ENCODE measurements around the gene GRHL3. TPM values are rescaled to one million over a fixed set of nuclear protein-coding genes. Genes with fewer than 3 reads are reported as not detected.

GRHL3 gene
- total and polyA plus RNA-seq, 2 donors: 0.90 to 3.2 TPM

GRCh38 chr1:24389231-24389678, 70.1 kb downstream of the GRHL3 start:
- no peak for DNase-seq (ENCODE audit: low read depth in 6 of 9, low spot score in 9 of 9)
- H3K4me1 ChIP-seq (ENCODE audit: control insufficient read depth in 2 of 2, insufficient read depth in 2 of 2, low read length in 2 of 2): peaks cover 0 to 28% of the 10 kb centered on the region in 2 donors
- WGBS: 96% methylated on average over 4 of the region's 4 CpGs
- H3K4me3 ChIP-seq (ENCODE audit: low read length in 2 of 2): no peak overlapping the region
- no peaks in the 10 kb centered on the region for H3K36me3 ChIP-seq (ENCODE audit: control insufficient read depth in 2 of 2, insufficient read depth in 2 of 2, low read length in 1 of 2)
- no peak overlapping the region for H3K27ac ChIP-seq (ENCODE audit: low read depth in 1 of 2, low read length in 1 of 2)
- H3K9me3 ChIP-seq (ENCODE audit: control insufficient read depth in 2 of 2, insufficient read depth in 1 of 2, low read length in 1 of 2): no peaks in the 10 kb centered on the region
- H3K27me3 ChIP-seq (ENCODE audit: control insufficient read depth in 2 of 2, insufficient read depth in 1 of 2, low read length in 1 of 2): no peaks in the 10 kb centered on the region

- H3K27me3 ChIP-seq (ENCODE audit: control insufficient read depth in 2 of 2, insufficient read depth in 1 of 2, low read length in 1 of 2): no peaks in the 10 kb centered on the region
- WGBS: 23% methylated on average over 12 of the region's 12 CpGs
- H3K27ac ChIP-seq (ENCODE audit: low read depth in 1 of 2, low read length in 1 of 2): peak overlapping the region in 1 of 2 donors; percentile 85
- H3K4me1 ChIP-seq (ENCODE audit: control insufficient read depth in 2 of 2, insufficient read depth in 2 of 2, low read length in 2 of 2): peaks cover 0 to 28% of the 10 kb centered on the region in 2 donors
- H3K9me3 ChIP-seq (ENCODE audit: control insufficient read depth in 2 of 2, insufficient read depth in 1 of 2, low read length in 1 of 2): no peaks in the 10 kb centered on the region
- peak in 5 of 9 donors; percentile 24 to 75 (median 49) for DNase-seq (ENCODE audit: low read depth in 6 of 9, low spot score in 9 of 9)
- H3K4me3 ChIP-seq (ENCODE audit: low read length in 2 of 2): no peak overlapping the region
- no peaks in the 10 kb centered on the region for H3K36me3 ChIP-seq (ENCODE audit: control insufficient read depth in 2 of 2, insufficient read depth in 2 of 2, low read length in 1 of 2)
Measured at GRCh38 chr1:24390924-24391782, 72.0 kb downstream of the GRHL3 start.

- peaks cover 0 to 28% of the 10 kb centered on the region in 2 donors for H3K4me1 ChIP-seq (ENCODE audit: control insufficient read depth in 2 of 2, insufficient read depth in 2 of 2, low read length in 2 of 2)
- no peak overlapping the region for H3K4me3 ChIP-seq (ENCODE audit: low read length in 2 of 2)
Measured at GRCh38 chr1:24391882-24392603, 72.9 kb downstream of the GRHL3 start.

GRCh38 chr1:24392604-24392946, 73.4 kb downstream of the GRHL3 start:
- Histone ChIP-seq H3K4me3 (ENCODE audit: low read length in 2 of 2) (no peak overlapping the region), H3K36me3 (ENCODE audit: control insufficient read depth in 2 of 2, insufficient read depth in 2 of 2, low read length in 1 of 2) (no peaks in the 10 kb centered on the region), H3K27me3 (ENCODE audit: control insufficient read depth in 2 of 2, insufficient read depth in 1 of 2, low read length in 1 of 2) (no peaks in the 10 kb centered on the region), H3K27ac (ENCODE audit: low read depth in 1 of 2, low read length in 1 of 2) (peak overlapping the region in 1 of 2 donors; percentile 85), H3K9me3 (ENCODE audit: control insufficient read depth in 2 of 2, insufficient read depth in 1 of 2, low read length in 1 of 2) (no peaks in the 10 kb centered on the region), H3K4me1 (ENCODE audit: control insufficient read depth in 2 of 2, insufficient read depth in 2 of 2, low read length in 2 of 2) (peaks cover 0 to 28% of the 10 kb centered on the region in 2 donors)
- DNase-seq (ENCODE audit: low read depth in 6 of 9, low spot score in 9 of 9): no peak
- 92% methylated on average over 4 of the region's 4 CpGs for WGBS

More at GRCh38 chr1:24391882-24392603, 72.9 kb downstream of the GRHL3 start:
- Histone ChIP-seq H3K36me3 (ENCODE audit: control insufficient read depth in 2 of 2, insufficient read depth in 2 of 2, low read length in 1 of 2) (no peaks in the 10 kb centered on the region), H3K27ac (ENCODE audit: low read depth in 1 of 2, low read length in 1 of 2) (peak overlapping the region; percentile 85), H3K27me3 (ENCODE audit: control insufficient read depth in 2 of 2, insufficient read depth in 1 of 2, low read length in 1 of 2) (no peaks in the 10 kb centered on the region), H3K9me3 (ENCODE audit: control insufficient read depth in 2 of 2, insufficient read depth in 1 of 2, low read length in 1 of 2) (no peaks in the 10 kb centered on the region)
- DNase-seq (ENCODE audit: low read depth in 6 of 9, low spot score in 9 of 9): peak in 4 of 9 donors; percentile 26 to 66 (median 50)
- 85% methylated on average over 11 of the region's 11 CpGs for WGBS

- Histone ChIP-seq H3K36me3 (ENCODE audit: control insufficient read depth in 2 of 2, insufficient read depth in 2 of 2, low read length in 1 of 2) (no peaks in the 10 kb centered on the region), H3K27ac (ENCODE audit: low read depth in 1 of 2, low read length in 1 of 2) (peak overlapping the region; percentile 83 to 85), H3K4me3 (ENCODE audit: low read length in 2 of 2) (no peak overlapping the region), H3K4me1 (ENCODE audit: control insufficient read depth in 2 of 2, insufficient read depth in 2 of 2, low read length in 2 of 2) (peaks cover 0 to 28% of the 10 kb centered on the region in 2 donors), H3K9me3 (ENCODE audit: control insufficient read depth in 2 of 2, insufficient read depth in 1 of 2, low read length in 1 of 2) (no peaks in the 10 kb centered on the region), H3K27me3 (ENCODE audit: control insufficient read depth in 2 of 2, insufficient read depth in 1 of 2, low read length in 1 of 2) (no peaks in the 10 kb centered on the region)
- peak in 2 of 9 donors; percentile 43 to 71 for DNase-seq (ENCODE audit: low read depth in 6 of 9, low spot score in 9 of 9)
- 95% methylated on average over 4 of the region's 4 CpGs for WGBS
Measured at GRCh38 chr1:24392982-24393650, 74.0 kb downstream of the GRHL3 start.

GRCh38 chr1:24393892-24394291, 74.7 kb downstream of the GRHL3 start:
- Histone ChIP-seq H3K27ac (ENCODE audit: low read depth in 1 of 2, low read length in 1 of 2) (peak overlapping the region; percentile 43 to 85), H3K4me1 (ENCODE audit: control insufficient read depth in 2 of 2, insufficient read depth in 2 of 2, low read length in 2 of 2) (peaks cover 0 to 28% of the 10 kb centered on the region in 2 donors), H3K9me3 (ENCODE audit: control insufficient read depth in 2 of 2, insufficient read depth in 1 of 2, low read length in 1 of 2) (no peaks in the 10 kb centered on the region), H3K36me3 (ENCODE audit: control insufficient read depth in 2 of 2, insufficient read depth in 2 of 2, low read length in 1 of 2) (no peaks in the 10 kb centered on the region), H3K4me3 (ENCODE audit: low read length in 2 of 2) (no peak overlapping the region), H3K27me3 (ENCODE audit: control insufficient read depth in 2 of 2, insufficient read depth in 1 of 2, low read length in 1 of 2) (no peaks in the 10 kb centered on the region)
- no peak for DNase-seq (ENCODE audit: low read depth in 6 of 9, low spot score in 9 of 9)
- 85% methylated on average over 6 of the region's 6 CpGs for WGBS

- no peak overlapping the region for H3K4me3 ChIP-seq (ENCODE audit: low read length in 2 of 2)
- H3K9me3 ChIP-seq (ENCODE audit: control insufficient read depth in 2 of 2, insufficient read depth in 1 of 2, low read length in 1 of 2): no peaks in the 10 kb centered on the region
- peaks cover 0 to 3% of the 10 kb centered on the region in 2 donors for H3K36me3 ChIP-seq (ENCODE audit: control insufficient read depth in 2 of 2, insufficient read depth in 2 of 2, low read length in 1 of 2)
- 96% methylated on average over 1 of the region's 1 CpG for WGBS
- DNase-seq (ENCODE audit: low read depth in 6 of 9, low spot score in 9 of 9): no peak
- H3K4me1 ChIP-seq (ENCODE audit: control insufficient read depth in 2 of 2, insufficient read depth in 2 of 2, low read length in 2 of 2): no peaks in the 10 kb centered on the region
- H3K27me3 ChIP-seq (ENCODE audit: control insufficient read depth in 2 of 2, insufficient read depth in 1 of 2, low read length in 1 of 2): no peaks in the 10 kb centered on the region
- H3K27ac ChIP-seq (ENCODE audit: low read depth in 1 of 2, low read length in 1 of 2): no peak overlapping the region
Measured at GRCh38 chr1:24400065-24400464, 80.9 kb downstream of the GRHL3 start.

GRCh38 chr1:24403806-24404205, 84.6 kb downstream of the GRHL3 start:
- WGBS: 99% methylated on average over 4 of the region's 4 CpGs
- Histone ChIP-seq H3K9me3 (ENCODE audit: control insufficient read depth in 2 of 2, insufficient read depth in 1 of 2, low read length in 1 of 2) (peaks cover 0 to 7% of the 10 kb centered on the region in 2 donors), H3K4me3 (ENCODE audit: low read length in 2 of 2) (no peak overlapping the region), H3K27ac (ENCODE audit: low read depth in 1 of 2, low read length in 1 of 2) (no peak overlapping the region), H3K36me3 (ENCODE audit: control insufficient read depth in 2 of 2, insufficient read depth in 2 of 2, low read length in 1 of 2) (peaks cover 0 to 3% of the 10 kb centered on the region in 2 donors), H3K27me3 (ENCODE audit: control insufficient read depth in 2 of 2, insufficient read depth in 1 of 2, low read length in 1 of 2) (no peaks in the 10 kb centered on the region), H3K4me1 (ENCODE audit: control insufficient read depth in 2 of 2, insufficient read depth in 2 of 2, low read length in 2 of 2) (no peaks in the 10 kb centered on the region)
- DNase-seq (ENCODE audit: low read depth in 6 of 9, low spot score in 9 of 9): no peak
